IMR-90 (cell line): Measurements from ENCODE around the gene SELENOS. TPM values are rescaled to one million over a fixed set of nuclear protein-coding genes. Genes with fewer than 3 reads are reported as not detected.

Experiments used
- ATAC-seq: fragments of 200-7000 bp; cut with Tn5 transposase; 2 replicates; pipeline ENCODE4 v1.9.1; 2020; ENCODE audit warnings: low read depth, mild to moderate bottlenecking, moderate library complexity
- BruUV-seq: library from RNA; stranded (reverse); fragments of 400-500 nt; replicated peaks from 2 replicates; lab custom pipeline; 2021; lab: Mats Ljungman, UMichigan
- CTCF ChIA-PET: fragments of 300-600 bp; formaldehyde crosslinking; extraction: SDS; loops from one replicate; lab custom pipeline; 2021; ENCODE audit warnings: antibody characterized with exemption; lab: Yijun Ruan, JAX
- POLR2A ChIA-PET: fragments of 300-600 bp; sonication (Branson Sonifier 250); formaldehyde crosslinking; loops from one replicate; lab custom pipeline; 2022; ENCODE audit warnings: antibody characterized with exemption; ENCODE audit not compliant: unreplicated experiment; lab: Charles Lee
- DNase-seq: peaks from one replicate; pipeline ENCODE4 v3.0.0; 2013
- H2AFZ ChIP-seq: replicated peaks from 2 replicates; pipeline ENCODE3; 2013; ENCODE audit warnings: low read length, mild to moderate bottlenecking; ENCODE audit not compliant: poor library complexity
- H2AK5ac ChIP-seq: 2 replicates; pipeline ENCODE4 v1.6.1; 2013; ENCODE audit warnings: low read depth, low read length, inconsistent platforms
- H2AK9ac ChIP-seq: replicated peaks from 2 replicates; pipeline ENCODE3; 2013; ENCODE audit warnings: mild to moderate bottlenecking, low read depth, low read length, moderate library complexity; ENCODE audit not compliant: poor library complexity
- H2BK120ac ChIP-seq: 2 replicates; pipeline ENCODE4 v1.6.1; 2013; ENCODE audit warnings: low read depth, low read length, inconsistent platforms
- H2BK15ac ChIP-seq: 3 replicates; pipeline ENCODE4 v1.6.1; 2013; ENCODE audit warnings: low read depth, low read length, inconsistent platforms
- H2BK20ac ChIP-seq: 2 replicates; pipeline ENCODE4 v1.6.1; 2013; ENCODE audit warnings: low read depth, mild to moderate bottlenecking, inconsistent platforms, low read length, moderate library complexity
- H2BK5ac ChIP-seq: 2 replicates; pipeline ENCODE4 v1.6.1; 2013; ENCODE audit warnings: mild to moderate bottlenecking, low read depth, low read length, inconsistent platforms; ENCODE audit not compliant: poor library complexity, severe bottlenecking
- H3K14ac ChIP-seq: replicated peaks from 2 replicates; pipeline ENCODE4 v1.6.1; 2013; ENCODE audit warnings: low read depth, low read length, inconsistent platforms
- H3K18ac ChIP-seq: 2 replicates; pipeline ENCODE4 v1.6.1; 2013; ENCODE audit warnings: low read depth, low read length, control low read depth
- H3K23ac ChIP-seq: 2 replicates; pipeline ENCODE4 v1.6.1; 2013; ENCODE audit warnings: low read depth, low read length, inconsistent platforms
- H3K27ac ChIP-seq: 2 replicates; pipeline ENCODE4 v1.5.1; 2013; ENCODE audit warnings: mild to moderate bottlenecking, control low read depth, low read length; ENCODE audit not compliant: insufficient read depth
- H3K27me3 ChIP-seq: 2 replicates; pipeline ENCODE4 v1.6.1; 2013; ENCODE audit warnings: low read length; ENCODE audit not compliant: control insufficient read depth, insufficient read depth
- H3K36me3 ChIP-seq: 2 replicates; pipeline ENCODE4 v1.6.1; 2013; ENCODE audit warnings: low read length, mixed read lengths; ENCODE audit not compliant: control insufficient read depth, insufficient read depth
- H3K4ac ChIP-seq: 2 replicates; pipeline ENCODE4 v1.6.1; 2013; ENCODE audit warnings: low read depth, low read length, inconsistent platforms
- H3K4me1 ChIP-seq: 2 replicates; pipeline ENCODE4 v1.6.1; 2013; ENCODE audit warnings: low read length, mixed read lengths; ENCODE audit not compliant: control insufficient read depth, insufficient read depth
- H3K4me2 ChIP-seq: 2 replicates; pipeline ENCODE4 v1.6.1; 2013; ENCODE audit warnings: low read depth, mild to moderate bottlenecking, control low read depth, low read length, moderate library complexity
- H3K4me3 ChIP-seq: 2 replicates; pipeline ENCODE4 v1.5.1; 2013; ENCODE audit warnings: low read depth, mild to moderate bottlenecking, control low read depth, low read length, moderate library complexity; ENCODE audit not compliant: insufficient read depth
- H3K56ac ChIP-seq: 2 replicates; pipeline ENCODE4 v1.6.1; 2013; ENCODE audit warnings: low read length, inconsistent platforms; ENCODE audit not compliant: insufficient read depth; ENCODE audit errors: extremely low read depth
- H3K79me1 ChIP-seq, 2 experiments: 2 replicates each; pipeline ENCODE4 v1.6.1; 2013; ENCODE audit warnings: low read length in 2 of 2, inconsistent platforms in 1 of 2, low read depth in 1 of 2
- H3K9ac ChIP-seq: 2 replicates; pipeline ENCODE4 v1.6.1; 2013; ENCODE audit warnings: low read depth, low read length, control low read depth
- H3K9me1 ChIP-seq: 2 replicates; pipeline ENCODE4 v1.6.1; 2013; ENCODE audit warnings: low read length, inconsistent platforms; ENCODE audit not compliant: insufficient read depth
- H3K9me3 ChIP-seq: 2 replicates; pipeline ENCODE4 v1.6.1; 2013; ENCODE audit warnings: low read length; ENCODE audit not compliant: control insufficient read depth, insufficient read depth
- H4K20me1 ChIP-seq: 2 replicates; pipeline ENCODE4 v1.6.1; 2013; ENCODE audit warnings: low read length, inconsistent platforms; ENCODE audit not compliant: insufficient read depth
- H4K5ac ChIP-seq: 2 replicates; pipeline ENCODE4 v1.6.1; 2013; ENCODE audit warnings: mild to moderate bottlenecking, low read depth, low read length, control low read depth
- H4K8ac ChIP-seq, 2 experiments: 2 replicates each; pipeline ENCODE4 v1.6.1; 2013; ENCODE audit warnings: low read depth in 2 of 2, low read length in 2 of 2, control low read depth in 1 of 2, inconsistent platforms in 1 of 2
- H4K91ac ChIP-seq: 2 replicates; pipeline ENCODE4 v1.6.1; 2013; ENCODE audit warnings: low read depth, low read length, inconsistent platforms; ENCODE audit not compliant: insufficient read depth
- BHLHE40 ChIP-seq: fragments of 150-350 bp; IDR thresholded peaks from 2 replicates; pipeline ENCODE4 v1.6.1; 2016; ENCODE audit warnings: mild to moderate bottlenecking, low read depth, low read length
- CEBPB ChIP-seq: IDR thresholded peaks from 2 replicates; pipeline ENCODE4 v1.6.1; 2012; ENCODE audit warnings: low read depth, low read length, improper control_type of control experiment
- FOS ChIP-seq: fragments of 150-350 bp; IDR thresholded peaks from 2 replicates; pipeline ENCODE4 v1.6.1; 2016; ENCODE audit warnings: low read depth, low read length
- MAFK ChIP-seq: IDR thresholded peaks from 2 replicates; pipeline ENCODE4 v1.6.1; 2012; ENCODE audit warnings: low read depth, low read length, improper control_type of control experiment
- POLR2A ChIP-seq: IDR thresholded peaks from 2 replicates; pipeline ENCODE4 v1.6.1; 2012; ENCODE audit warnings: mild to moderate bottlenecking, low read depth, low read length
- RCOR1 ChIP-seq: IDR thresholded peaks from 2 replicates; pipeline ENCODE4 v1.6.1; 2012; ENCODE audit warnings: mild to moderate bottlenecking, low read length, improper control_type of control experiment; ENCODE audit not compliant: insufficient replicate concordance
- SMC3 ChIP-seq: fragments of 150-350 bp; IDR thresholded peaks from 2 replicates; pipeline ENCODE4 v1.6.1; 2016; ENCODE audit warnings: low read depth, mild to moderate bottlenecking, antibody characterized with exemption, low read length, moderate library complexity
- WGBS, 2 experiments: methylation state at CpG; one replicate each; pipeline versions ENCODE4 v1.1.5 to v1.1.7; 2013; ENCODE audit warnings: missing lambda C conversion rate in 2 of 2; ENCODE audit not compliant: insufficient read length in 1 of 2; ENCODE audit errors: extremely low coverage in 2 of 2; 5-methylcytosine and 5-hydroxymethylcytosine counted together
- dilution Hi-C: fragments of 300-500 bp; cut with HindIII; formaldehyde crosslinking; loops from one replicate; pipeline ENCODE4 v1.14.3; 2018; ENCODE audit warnings: low sequenced_read_pairs; ENCODE audit not compliant: unreplicated experiment
- in situ Hi-C: fragments of 300-500 bp; cut with MboI; formaldehyde crosslinking; loops from 3 replicates; pipeline ENCODE4 v1.14.3; 2019; ENCODE audit warnings: low sequenced_read_pairs, inconsistent platforms, mixed read lengths
- intact Hi-C: fragments of 100-400 bp; cut with micrococcal nuclease; formaldehyde crosslinking; loops from 2 replicates; pipeline ENCODE4 v1.10.0; 2022
- polyA plus RNA-seq, 3 experiments: library from polyadenylated mRNA; depleted of rRNA; stranded (reverse); fragments of >200 nt; gene quantifications; 2 replicates each; pipeline ENCODE4 v1.2.3, GENCODE V29; 2012; ENCODE audit warnings: low replicate concordance in 1 of 3
- total RNA-seq: library from RNA; depleted of rRNA; stranded (reverse); fragments of >200 nt; gene quantifications from 2 replicates; pipeline ENCODE4 v1.2.3, GENCODE V29; 2012
- TF ChIP-seq, protein P1 (sequence below): conservative IDR thresholded peaks from 2 replicates; pipeline ENCODE4 v1.5.1; 2012; ENCODE audit warnings: mild to moderate bottlenecking, low read depth, low read length, improper control_type of control experiment
- TF ChIP-seq, protein P2 (sequence below): fragments of 150-350 bp; IDR thresholded peaks from 2 replicates; pipeline ENCODE4 v1.6.1; 2016; ENCODE audit warnings: low read depth, mild to moderate bottlenecking, low read length, moderate library complexity, borderline replicate concordance
- TF ChIP-seq, protein P3 (sequence below): fragments of 150-350 bp; IDR thresholded peaks from 2 replicates; pipeline ENCODE4 v1.6.1; 2017; ENCODE audit warnings: mild to moderate bottlenecking, antibody characterized with exemption, low read length, low read depth

The SELENOS gene
- total and polyA plus RNA-seq, 2 of the 4 experiments (the other 2 are of a cell fraction), result 39.8 to 77.1 TPM

DNA sequence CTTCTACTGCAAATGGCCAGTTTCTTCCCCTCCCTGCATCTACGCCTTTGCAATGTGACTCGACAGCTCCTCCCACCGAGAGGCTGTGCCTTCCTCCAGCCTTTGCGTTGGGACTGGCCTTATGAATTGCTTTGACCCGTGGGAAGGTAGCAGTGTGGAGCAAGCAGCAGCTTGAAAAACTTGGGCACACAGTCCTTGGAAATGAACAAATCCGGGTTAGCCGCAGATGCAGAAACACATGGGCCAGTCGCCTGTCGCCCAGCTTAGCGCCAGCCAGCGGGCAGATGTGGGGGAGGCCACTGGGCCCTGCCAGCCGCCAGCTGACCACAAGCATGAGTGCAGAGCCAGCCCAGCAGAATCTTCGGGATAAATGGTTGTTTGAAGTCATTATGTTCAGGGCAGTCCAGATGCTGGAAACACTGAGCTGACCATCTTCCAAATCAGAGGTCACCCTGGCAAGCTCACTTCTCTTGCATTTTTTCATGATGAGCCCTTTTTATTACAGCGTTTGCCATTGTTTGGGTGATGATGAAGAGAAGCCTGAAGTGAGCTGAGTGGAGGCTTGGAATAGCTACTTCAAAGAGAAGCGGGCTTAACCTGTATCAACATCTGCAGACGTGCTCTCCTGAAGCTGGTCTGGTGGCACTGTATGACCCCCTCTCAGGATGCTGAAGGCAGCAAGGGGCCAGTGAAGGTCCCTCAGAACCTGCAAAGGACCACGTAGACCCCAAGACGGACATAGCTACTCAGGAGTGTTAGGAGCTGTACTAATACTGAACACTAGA is 9.8 kb downstream of the SELENOS start:
- peaks cover 7 to 16% of the 10 kb centered on the region in 2 experiments; a peak in 2 of 4 replicates for H3K79me1 ChIP-seq
- no peaks in the 10 kb centered on the region for H3K9me3 ChIP-seq
- no peak overlapping the region; the same call in 1 of the 2 replicates for H3K23ac ChIP-seq
- H3K27me3 ChIP-seq, result no peaks in the 10 kb centered on the region
- no peak overlapping the region for H3K18ac ChIP-seq
- H3K9me1 ChIP-seq, result peaks cover 23% of the 10 kb centered on the region
- no peak overlapping the region for H3K56ac ChIP-seq
- H2BK20ac ChIP-seq, result 0 out of 2 replicates have a peak overlapping the region, but pooled peaks have one; percentile 18
- peak overlapping the region; percentile 37 for H2AK9ac ChIP-seq
- 0 out of 2 replicates have a peak overlapping the region, but pooled peaks have one; percentile 2 for H3K4me2 ChIP-seq
- peaks cover 9% of the 10 kb centered on the region; the same call in 1 of the 2 replicates for H4K20me1 ChIP-seq
- dilution Hi-C loops (no loop called here), intact Hi-C loops (no loop called here), in situ Hi-C loops (loop anchor here (10.0 to 25.0 kb wide), 3 partner anchors 355 to 633 kb away; partner anchors contain the start of gene LRRK1)
- H3K27ac ChIP-seq, result peak overlapping the region; percentile 10; the same call in 1 of the 2 replicates
- H3K36me3 ChIP-seq, result peaks cover 31% of the 10 kb centered on the region
- H3K14ac ChIP-seq, result peak overlapping the region; percentile 54; the same call in 1 of the 2 replicates
- peaks cover 10% of the 10 kb centered on the region for H3K4me1 ChIP-seq
- H3K9ac ChIP-seq, result no peak overlapping the region
- TF ChIP-seq RCOR1, result no peak
- TF ChIP-seq, protein P1, sequence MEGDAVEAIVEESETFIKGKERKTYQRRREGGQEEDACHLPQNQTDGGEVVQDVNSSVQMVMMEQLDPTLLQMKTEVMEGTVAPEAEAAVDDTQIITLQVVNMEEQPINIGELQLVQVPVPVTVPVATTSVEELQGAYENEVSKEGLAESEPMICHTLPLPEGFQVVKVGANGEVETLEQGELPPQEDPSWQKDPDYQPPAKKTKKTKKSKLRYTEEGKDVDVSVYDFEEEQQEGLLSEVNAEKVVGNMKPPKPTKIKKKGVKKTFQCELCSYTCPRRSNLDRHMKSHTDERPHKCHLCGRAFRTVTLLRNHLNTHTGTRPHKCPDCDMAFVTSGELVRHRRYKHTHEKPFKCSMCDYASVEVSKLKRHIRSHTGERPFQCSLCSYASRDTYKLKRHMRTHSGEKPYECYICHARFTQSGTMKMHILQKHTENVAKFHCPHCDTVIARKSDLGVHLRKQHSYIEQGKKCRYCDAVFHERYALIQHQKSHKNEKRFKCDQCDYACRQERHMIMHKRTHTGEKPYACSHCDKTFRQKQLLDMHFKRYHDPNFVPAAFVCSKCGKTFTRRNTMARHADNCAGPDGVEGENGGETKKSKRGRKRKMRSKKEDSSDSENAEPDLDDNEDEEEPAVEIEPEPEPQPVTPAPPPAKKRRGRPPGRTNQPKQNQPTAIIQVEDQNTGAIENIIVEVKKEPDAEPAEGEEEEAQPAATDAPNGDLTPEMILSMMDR, result no peak
- no peak for TF ChIP-seq MAFK
- no peak for TF ChIP-seq SMC3
- no peak for TF ChIP-seq CEBPB
- peak; percentile 30; the same call in 1 of the 2 replicates for TF ChIP-seq BHLHE40
- peak; percentile 41 for TF ChIP-seq POLR2A
- no peak for TF ChIP-seq FOS
- TF ChIP-seq, protein P2, sequence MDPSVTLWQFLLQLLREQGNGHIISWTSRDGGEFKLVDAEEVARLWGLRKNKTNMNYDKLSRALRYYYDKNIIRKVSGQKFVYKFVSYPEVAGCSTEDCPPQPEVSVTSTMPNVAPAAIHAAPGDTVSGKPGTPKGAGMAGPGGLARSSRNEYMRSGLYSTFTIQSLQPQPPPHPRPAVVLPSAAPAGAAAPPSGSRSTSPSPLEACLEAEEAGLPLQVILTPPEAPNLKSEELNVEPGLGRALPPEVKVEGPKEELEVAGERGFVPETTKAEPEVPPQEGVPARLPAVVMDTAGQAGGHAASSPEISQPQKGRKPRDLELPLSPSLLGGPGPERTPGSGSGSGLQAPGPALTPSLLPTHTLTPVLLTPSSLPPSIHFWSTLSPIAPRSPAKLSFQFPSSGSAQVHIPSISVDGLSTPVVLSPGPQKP, result no peak
- TF ChIP-seq, protein P3, sequence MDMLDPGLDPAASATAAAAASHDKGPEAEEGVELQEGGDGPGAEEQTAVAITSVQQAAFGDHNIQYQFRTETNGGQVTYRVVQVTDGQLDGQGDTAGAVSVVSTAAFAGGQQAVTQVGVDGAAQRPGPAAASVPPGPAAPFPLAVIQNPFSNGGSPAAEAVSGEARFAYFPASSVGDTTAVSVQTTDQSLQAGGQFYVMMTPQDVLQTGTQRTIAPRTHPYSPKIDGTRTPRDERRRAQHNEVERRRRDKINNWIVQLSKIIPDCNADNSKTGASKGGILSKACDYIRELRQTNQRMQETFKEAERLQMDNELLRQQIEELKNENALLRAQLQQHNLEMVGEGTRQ, result no peak
- H2BK120ac ChIP-seq, result no peak overlapping the region
- H2AFZ ChIP-seq, result peak overlapping the region; percentile 16
- DNase-seq (peak; percentile 91), ATAC-seq (peak; percentile 63)
- BruUV-seq, result no TSS peak
- H4K8ac ChIP-seq, result no peak overlapping the region
- H3K4ac ChIP-seq, result no peak overlapping the region
- ChIA-PET CTCF (interaction anchor here (0.5 to 1.7 kb wide), 5 partner anchors 9 to 630 kb away, joined by 3 to 5 read pairs (median 3); no protein-coding TSS in a partner anchor), POLR2A (no interaction called here)
- H4K5ac ChIP-seq, result no peak overlapping the region
- no peak overlapping the region for H4K91ac ChIP-seq
- H2AK5ac ChIP-seq, result peak overlapping the region; percentile 42
- H2BK15ac ChIP-seq, result no peak overlapping the region
- peak overlapping the region; percentile 3 for H2BK5ac ChIP-seq
- H3K4me3 ChIP-seq, result no peak overlapping the region
- WGBS, 2 experiments, result 32% methylated on average over 5 of the region's 18 CpGs; no CpG with 5 or more reads in 1 of the 2 experiments
